Suprapubic skin (tissue), 4 donors: ENCODE measurements around the gene FBXL13.

ENCODE experiments used
- EP300 ChIP-seq: sonication (generic); formaldehyde crosslinking; IDR thresholded peaks from one replicate; pipeline ENCODE4 v1.6.1; 2017; ENCODE audit warnings: antibody characterized with exemption
- POLR2A ChIP-seq, 2 donors: fragments of 450-650 bp; IDR thresholded peaks; one replicate each; pipeline ENCODE4 v1.6.1; 2017; ENCODE audit warnings: antibody characterized with exemption in 2 of 2, mild to moderate bottlenecking in 2 of 2, moderate library complexity in 2 of 2
- POLR2AphosphoS5 ChIP-seq, 3 donors: sonication (generic); formaldehyde crosslinking; IDR thresholded peaks; one replicate each; pipeline ENCODE4 v1.6.1; 2017; ENCODE audit warnings: antibody characterized with exemption in 3 of 3
- TF ChIP-seq, protein P1 (sequence below), 2 donors: fragments of 200-600 bp in 1 of 2; fragments of 450-650 bp in 1 of 2; sonication (generic) in 1 of 2; IDR thresholded peaks; one replicate each; pipeline ENCODE4 v1.5.1; 2016 to 2019; ENCODE audit warnings: antibody characterized with exemption in 2 of 2, mild to moderate bottlenecking in 1 of 2, moderate library complexity in 1 of 2

DNA sequence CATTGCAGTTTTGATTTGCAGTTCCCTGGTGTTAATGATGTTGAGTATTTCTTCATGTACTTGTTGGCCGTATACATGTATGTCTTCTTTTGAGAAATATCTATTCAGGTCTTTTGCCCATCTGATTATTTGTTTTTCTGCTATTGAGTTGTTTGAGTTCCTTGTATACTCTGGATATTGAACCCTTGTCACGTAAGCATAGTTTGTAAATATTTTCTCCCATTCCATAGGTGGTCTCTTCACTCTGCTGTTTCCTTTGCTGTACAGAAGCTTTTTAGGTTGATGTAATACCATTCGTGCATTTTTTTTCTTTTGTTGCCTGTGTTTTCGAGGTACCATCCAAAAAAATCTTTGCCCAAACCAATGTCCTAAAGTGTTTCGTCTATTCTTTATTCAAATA, 205.4 kb downstream of the FBXL13 start:
- TF ChIP-seq, protein P1, sequence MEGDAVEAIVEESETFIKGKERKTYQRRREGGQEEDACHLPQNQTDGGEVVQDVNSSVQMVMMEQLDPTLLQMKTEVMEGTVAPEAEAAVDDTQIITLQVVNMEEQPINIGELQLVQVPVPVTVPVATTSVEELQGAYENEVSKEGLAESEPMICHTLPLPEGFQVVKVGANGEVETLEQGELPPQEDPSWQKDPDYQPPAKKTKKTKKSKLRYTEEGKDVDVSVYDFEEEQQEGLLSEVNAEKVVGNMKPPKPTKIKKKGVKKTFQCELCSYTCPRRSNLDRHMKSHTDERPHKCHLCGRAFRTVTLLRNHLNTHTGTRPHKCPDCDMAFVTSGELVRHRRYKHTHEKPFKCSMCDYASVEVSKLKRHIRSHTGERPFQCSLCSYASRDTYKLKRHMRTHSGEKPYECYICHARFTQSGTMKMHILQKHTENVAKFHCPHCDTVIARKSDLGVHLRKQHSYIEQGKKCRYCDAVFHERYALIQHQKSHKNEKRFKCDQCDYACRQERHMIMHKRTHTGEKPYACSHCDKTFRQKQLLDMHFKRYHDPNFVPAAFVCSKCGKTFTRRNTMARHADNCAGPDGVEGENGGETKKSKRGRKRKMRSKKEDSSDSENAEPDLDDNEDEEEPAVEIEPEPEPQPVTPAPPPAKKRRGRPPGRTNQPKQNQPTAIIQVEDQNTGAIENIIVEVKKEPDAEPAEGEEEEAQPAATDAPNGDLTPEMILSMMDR (IDR thresholded peaks at IDR 0.05): no peak
- TF ChIP-seq POLR2A (IDR thresholded peaks at IDR 0.05) (no peak), POLR2AphosphoS5 (IDR thresholded peaks at IDR 0.05) (no peak), EP300 (no peak)
